AG04450 (cell line): Measurements from ENCODE around the gene E2F4. TPM values are rescaled to one million over a fixed set of nuclear protein-coding genes. Genes with fewer than 3 reads are reported as not detected.

Experiments
- CTCF ChIA-PET: fragments of 300-600, 350-600 bp; formaldehyde crosslinking; extraction: SDS; loops from one replicate; lab custom pipeline; 2022; ENCODE audit warnings: antibody characterized with exemption, inconsistent platforms; lab: Charles Lee
- POLR2A ChIA-PET: fragments of 350-600 bp; formaldehyde crosslinking; extraction: SDS; loops from one replicate; lab custom pipeline; 2021; ENCODE audit warnings: antibody characterized with exemption, inconsistent platforms; lab: Yijun Ruan, JAX
- DNase-seq: peaks from one replicate; pipeline ENCODE4 v3.0.0-alpha.2; 2011; ENCODE audit warnings: low read depth, low spot score
- H3K27ac ChIP-seq: one replicate; pipeline ENCODE4 v1.5.1; 2012; ENCODE audit warnings: low read depth, low read length, control low read depth
- H3K27me3 ChIP-seq: one replicate; pipeline ENCODE4 v1.6.0; 2012; ENCODE audit warnings: low read length; ENCODE audit not compliant: control insufficient read depth, insufficient read depth
- H3K4me3 ChIP-seq: 2 replicates; pipeline ENCODE4 v1.5.1; 2011; ENCODE audit warnings: mild to moderate bottlenecking, low read depth, low read length, control low read depth
- H3K9me3 ChIP-seq: 2 replicates; pipeline ENCODE4 v1.5.1; 2012; ENCODE audit warnings: low read length; ENCODE audit not compliant: control insufficient read depth, insufficient read depth
- CTCF ChIP-seq: IDR thresholded peaks from 2 replicates; pipeline ENCODE4 v1.5.1; 2011; ENCODE audit warnings: low read depth, low read length, control low read depth, inconsistent platforms
- polyA plus RNA-seq: library from polyadenylated mRNA; depleted of rRNA; stranded (reverse); fragments of >200 nt; gene quantifications from 2 replicates; pipeline ENCODE4 v1.2.3, GENCODE V29; 2011

E2F4 gene
- polyA plus RNA-seq, 1 experiment, result 50.0 TPM

DNA sequence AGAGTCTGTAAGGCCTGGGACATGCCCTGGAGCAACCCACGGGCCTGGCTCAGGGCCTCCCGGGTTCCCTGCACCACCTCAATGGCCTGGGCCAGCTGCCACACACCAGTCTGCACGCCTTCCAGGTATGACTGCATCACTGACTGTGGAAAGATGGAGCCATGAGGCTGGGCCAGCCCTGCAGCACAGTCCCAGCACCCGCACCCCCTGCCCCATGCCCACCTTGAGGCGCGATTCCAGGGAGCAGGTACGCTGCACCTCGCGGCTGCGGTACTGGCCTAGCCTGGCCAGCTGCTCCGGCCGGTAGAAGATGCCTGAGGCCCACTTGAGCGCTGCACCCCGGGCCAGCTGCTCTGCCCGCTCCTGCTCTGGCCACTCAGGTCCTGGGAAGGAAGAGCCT is 3.2 kb upstream of the E2F4 start:
- no peaks in the 10 kb centered on the region for H3K27me3 ChIP-seq
- no peak for DNase-seq
- CTCF ChIA-PET, result interaction anchor here (0.9 to 2.2 kb wide), 3 partner anchors 9 to 235 kb away, joined by 3 to 7 read pairs (median 3); partner anchors contain the start of gene CES3
- H3K4me3 ChIP-seq, result no peak overlapping the region
- no peak overlapping the region for H3K27ac ChIP-seq
- no peaks in the 10 kb centered on the region; the same call in 1 of the 2 replicates for H3K9me3 ChIP-seq
- no peak for TF ChIP-seq CTCF
- POLR2A ChIA-PET, result no interaction called here

GRCh38 chr16:67190041-67190440 is 1.9 kb upstream of the E2F4 start, which contains the start of gene EXOC3L1:
Gene EXOC3L1 (minus strand): TSS chr16:67190136. CDS start chr16:67189676, 460 bp downstream.
- POLR2A ChIA-PET, result no interaction called here
- no peak for TF ChIP-seq CTCF
- no peak for DNase-seq

GRCh38 chr16:67190448-67191399 is 1.2 kb upstream of the E2F4 start:
- Histone ChIP-seq H3K27ac (no peak overlapping the region), H3K27me3 (no peaks in the 10 kb centered on the region), H3K9me3 (no peaks in the 10 kb centered on the region; the same call in 1 of the 2 replicates), H3K4me3 (no peak overlapping the region)
- TF ChIP-seq CTCF, result no peak
- DNase-seq, result peak; percentile 33
- POLR2A ChIA-PET, result no interaction called here
- CTCF ChIA-PET, result interaction anchor here (2.2 kb wide), 1 partner anchor 237 kb away, joined by 7 read pairs; no protein-coding TSS in a partner anchor

More at GRCh38 chr16:67190041-67190440, 1.9 kb upstream of the E2F4 start, which contains the start of gene EXOC3L1:
- CTCF ChIA-PET, result interaction anchor here (0.5 to 2.2 kb wide), 2 partner anchors 86 to 236 kb away, joined by 3 to 7 read pairs; no protein-coding TSS in a partner anchor
- H3K27ac ChIP-seq, result no peak within 1 kb of the TSS
- H3K27me3 ChIP-seq, result no peaks in the 10 kb centered on the region
- H3K4me3 ChIP-seq, result no peak within 1 kb of the TSS
- no peaks in the 10 kb centered on the region; the same call in 1 of the 2 replicates for H3K9me3 ChIP-seq

- no peak for DNase-seq
- Histone ChIP-seq H3K27me3 (no peaks in the 10 kb centered on the region), H3K4me3 (peak overlapping the region; percentile 55), H3K9me3 (no peaks in the 10 kb centered on the region; the same call in 1 of the 2 replicates), H3K27ac (peak overlapping the region; percentile 21)
- ChIA-PET CTCF (no interaction called here), POLR2A (no interaction called here)
- no peak for TF ChIP-seq CTCF
Observed at GRCh38 chr16:67191411-67191994, 452 bp upstream of the E2F4 start.
